Activated naive CD4-positive, alpha-beta T cell treated with anti-CD3 and anti-CD28 coated beads for 36 hours (primary cell): ENCODE results near the gene TH. TPM values are rescaled to one million over a fixed set of nuclear protein-coding genes. Genes with fewer than 3 reads are reported as not detected.

ENCODE experiments used
- CTCF ChIA-PET: fragments of 350-600 bp; sonication (Branson Sonifier 250); formaldehyde crosslinking; loops from one replicate; lab custom pipeline; 2021; ENCODE audit warnings: antibody characterized with exemption; lab: Charles Lee
- DNase-seq: peaks from one replicate; pipeline ENCODE4 v3.0.0-alpha.2; 2020
- H3K27ac Mint-ChIP-seq: one replicate; pipeline ENCODE4 v1.8.0; 2021; ENCODE audit warnings: mild to moderate bottlenecking, mixed read lengths
- H3K27me3 Mint-ChIP-seq: one replicate; pipeline ENCODE4 v1.8.0; 2021; ENCODE audit warnings: low read depth, mixed read lengths
- H3K36me3 Mint-ChIP-seq: one replicate; pipeline ENCODE4 v1.8.0; 2021; ENCODE audit warnings: low read depth, mixed read lengths
- H3K4me1 Mint-ChIP-seq: one replicate; pipeline ENCODE4 v1.8.0; 2021; ENCODE audit warnings: low read depth, mixed read lengths
- H3K4me3 Mint-ChIP-seq: one replicate; pipeline ENCODE4 v1.8.0; 2021; ENCODE audit warnings: mild to moderate bottlenecking, moderate library complexity, mixed read lengths
- H3K9me3 Mint-ChIP-seq: one replicate; pipeline ENCODE4 v1.8.0; 2021; ENCODE audit warnings: mixed read lengths
- intact Hi-C: fragments of 100-400 bp; cut with micrococcal nuclease; formaldehyde crosslinking; loops from one replicate; pipeline ENCODE4 v1.15.1; 2023
- total RNA-seq, 2 experiments: library from RNA; stranded (reverse); gene quantifications; one replicate each; pipeline ENCODE4 v1.2.3, GENCODE V29; 2021

Gene TH
- not detected for total RNA-seq

GRCh38 chr11:2171591-2172003, at the start of gene TH:
TH (minus strand) TSS chr11:2171815; CDS start chr11:2171786, 29 bp downstream.
- intact Hi-C loops = no loop called here

DNA sequence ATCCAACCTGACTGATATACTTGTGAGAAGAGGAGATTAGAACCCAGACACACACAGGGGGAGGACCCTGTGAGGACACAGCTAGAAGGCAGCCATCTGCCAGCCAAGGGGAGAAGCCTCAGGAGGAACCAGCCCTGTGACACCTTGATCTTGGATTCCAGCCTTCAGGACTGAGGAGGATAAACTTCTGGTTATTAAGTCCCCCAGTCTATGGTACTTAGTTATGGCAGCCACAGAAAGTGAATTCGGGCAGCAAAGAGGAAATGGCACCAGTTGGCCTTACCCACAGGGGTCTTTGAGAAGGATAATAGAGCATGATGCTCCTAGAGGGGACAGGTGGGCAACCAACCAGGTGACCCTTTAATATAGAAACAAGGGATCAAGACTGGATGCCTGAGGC, 49.4 kb upstream of the TH start:
- no peak overlapping the region for H3K27ac Mint-ChIP-seq
- H3K27me3 Mint-ChIP-seq = peaks cover 11% of the 10 kb centered on the region

More at GRCh38 chr11:2171591-2172003, at the start of gene TH:
- H3K36me3 Mint-ChIP-seq = no peaks in the 10 kb centered on the region
- H3K9me3 Mint-ChIP-seq = no peaks in the 10 kb centered on the region
- no peaks in the 10 kb centered on the region for H3K4me1 Mint-ChIP-seq
- DNase-seq = no peak
- H3K27me3 Mint-ChIP-seq = no peaks in the 10 kb centered on the region
- CTCF ChIA-PET = no interaction called here
- H3K4me3 Mint-ChIP-seq = no peak within 1 kb of the TSS
- no peak within 1 kb of the TSS for H3K27ac Mint-ChIP-seq

GRCh38 chr11:2220173-2220771, 48.7 kb upstream of the TH start:
- Mint-ChIP-seq H3K9me3 (peaks cover 8% of the 10 kb centered on the region), H3K4me1 (no peaks in the 10 kb centered on the region), H3K27me3 (peaks cover 11% of the 10 kb centered on the region), H3K27ac (no peak overlapping the region), H3K36me3 (peaks cover 2% of the 10 kb centered on the region), H3K4me3 (no peak overlapping the region)
- CTCF ChIA-PET = no interaction called here
- DNase-seq = no peak
- intact Hi-C loops = no loop called here

More for the DNA sequence above, 49.4 kb upstream of the TH start:
- Mint-ChIP-seq H3K4me3 (no peak overlapping the region), H3K36me3 (peaks cover 2% of the 10 kb centered on the region), H3K4me1 (no peaks in the 10 kb centered on the region), H3K9me3 (peaks cover 8% of the 10 kb centered on the region)
- intact Hi-C loops = no loop called here
- DNase-seq = no peak
- CTCF ChIA-PET = no interaction called here

DNA sequence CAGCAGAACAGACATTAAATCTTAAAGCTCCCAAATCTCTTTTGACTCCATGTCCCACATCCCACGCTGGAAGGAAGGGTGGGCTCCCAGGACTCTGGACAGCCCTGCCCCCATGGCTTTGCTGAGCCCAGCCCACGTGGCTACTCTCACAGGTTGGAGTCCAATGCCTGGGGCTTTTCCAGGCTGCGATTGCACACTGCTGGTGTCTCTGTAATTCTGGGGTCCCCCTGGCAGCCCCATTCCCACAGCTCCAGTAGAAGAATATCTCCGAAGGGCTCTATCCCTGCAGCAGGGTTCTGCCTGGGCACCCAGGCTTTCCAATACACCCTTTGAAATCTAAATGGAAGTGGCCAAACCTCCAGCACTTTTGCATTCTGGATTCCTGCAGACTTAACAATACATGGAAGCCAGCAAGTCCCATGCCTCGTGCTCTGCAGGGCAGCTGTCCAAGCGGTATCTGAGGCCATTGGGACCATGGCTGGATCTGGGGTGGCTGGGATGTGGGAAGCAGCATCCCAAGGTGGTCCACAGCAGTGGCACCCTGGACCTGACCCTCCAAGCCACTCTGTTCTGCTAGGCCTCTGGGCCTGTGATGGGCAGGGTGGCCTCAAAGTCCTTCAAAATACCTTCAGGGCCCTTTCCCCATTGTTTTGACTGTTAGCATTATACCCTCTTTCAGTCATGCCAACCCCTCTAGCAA, 47.9 kb upstream of the TH start:
- intact Hi-C loops = no loop called here
- Mint-ChIP-seq H3K27ac (no peak overlapping the region), H3K4me1 (no peaks in the 10 kb centered on the region), H3K4me3 (no peak overlapping the region), H3K27me3 (peaks cover 9% of the 10 kb centered on the region), H3K36me3 (peaks cover 2% of the 10 kb centered on the region), H3K9me3 (peaks cover 8% of the 10 kb centered on the region)
- CTCF ChIA-PET = no interaction called here
- no peak for DNase-seq

- no peaks in the 10 kb centered on the region for H3K36me3 Mint-ChIP-seq
- H3K27ac Mint-ChIP-seq = no peak overlapping the region
- intact Hi-C loops = no loop called here
- peaks cover under 1% of the 10 kb centered on the region for H3K9me3 Mint-ChIP-seq
- H3K4me1 Mint-ChIP-seq = peaks cover 8% of the 10 kb centered on the region
- CTCF ChIA-PET = interaction anchor here (0.9 kb wide), 1 partner anchor 87 kb away, joined by 3 read pairs; no protein-coding TSS in a partner anchor
- no peak for DNase-seq
- H3K4me3 Mint-ChIP-seq = no peak overlapping the region
- peaks cover 9% of the 10 kb centered on the region for H3K27me3 Mint-ChIP-seq
Measured at GRCh38 chr11:2218031-2218633, 46.5 kb upstream of the TH start.

- intact Hi-C loops = no loop called here
- Mint-ChIP-seq H3K27me3 (peaks cover 9% of the 10 kb centered on the region), H3K4me1 (peaks cover 10% of the 10 kb centered on the region), H3K27ac (no peak overlapping the region), H3K9me3 (no peaks in the 10 kb centered on the region), H3K4me3 (no peak overlapping the region), H3K36me3 (no peaks in the 10 kb centered on the region)
- CTCF ChIA-PET = interaction anchor here (0.9 kb wide), 1 partner anchor 87 kb away, joined by 3 read pairs; no protein-coding TSS in a partner anchor
- no peak for DNase-seq
Measured at GRCh38 chr11:2217211-2218030, 45.8 kb upstream of the TH start.

DNA sequence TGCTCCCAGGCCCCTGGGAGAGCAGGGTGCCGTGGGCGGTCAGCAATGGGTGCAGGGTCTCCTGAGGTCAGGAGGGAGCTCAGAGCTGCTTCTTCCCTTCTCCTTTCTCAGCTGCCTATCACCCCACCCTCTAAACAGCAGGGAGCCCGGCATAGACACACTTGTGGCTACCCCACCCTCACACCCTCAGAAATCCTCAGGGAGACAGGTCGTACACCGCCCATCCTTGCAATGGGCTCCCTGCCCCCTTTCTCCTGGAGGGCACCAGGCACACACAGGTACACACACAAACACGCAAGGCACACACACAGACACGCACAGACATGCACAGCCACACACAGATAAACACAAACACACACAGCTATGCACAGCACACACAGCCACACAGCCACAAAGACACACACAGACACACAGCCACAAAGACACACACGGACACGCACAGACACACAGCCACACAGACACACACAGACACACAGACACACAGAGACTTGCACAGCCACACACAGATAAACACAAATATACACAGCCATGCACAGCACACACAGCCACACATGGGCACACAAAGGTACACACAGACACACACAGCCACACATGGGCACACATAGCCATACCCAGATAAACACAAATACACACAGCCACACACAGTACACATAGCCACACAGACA, 44.9 kb upstream of the TH start:
- Mint-ChIP-seq H3K36me3 (no peaks in the 10 kb centered on the region), H3K27ac (no peak overlapping the region), H3K9me3 (no peaks in the 10 kb centered on the region), H3K4me3 (no peak overlapping the region), H3K27me3 (peaks cover 6% of the 10 kb centered on the region), H3K4me1 (peaks cover 10% of the 10 kb centered on the region)
- DNase-seq = no peak
- intact Hi-C loops = no loop called here
- CTCF ChIA-PET = no interaction called here

DNA sequence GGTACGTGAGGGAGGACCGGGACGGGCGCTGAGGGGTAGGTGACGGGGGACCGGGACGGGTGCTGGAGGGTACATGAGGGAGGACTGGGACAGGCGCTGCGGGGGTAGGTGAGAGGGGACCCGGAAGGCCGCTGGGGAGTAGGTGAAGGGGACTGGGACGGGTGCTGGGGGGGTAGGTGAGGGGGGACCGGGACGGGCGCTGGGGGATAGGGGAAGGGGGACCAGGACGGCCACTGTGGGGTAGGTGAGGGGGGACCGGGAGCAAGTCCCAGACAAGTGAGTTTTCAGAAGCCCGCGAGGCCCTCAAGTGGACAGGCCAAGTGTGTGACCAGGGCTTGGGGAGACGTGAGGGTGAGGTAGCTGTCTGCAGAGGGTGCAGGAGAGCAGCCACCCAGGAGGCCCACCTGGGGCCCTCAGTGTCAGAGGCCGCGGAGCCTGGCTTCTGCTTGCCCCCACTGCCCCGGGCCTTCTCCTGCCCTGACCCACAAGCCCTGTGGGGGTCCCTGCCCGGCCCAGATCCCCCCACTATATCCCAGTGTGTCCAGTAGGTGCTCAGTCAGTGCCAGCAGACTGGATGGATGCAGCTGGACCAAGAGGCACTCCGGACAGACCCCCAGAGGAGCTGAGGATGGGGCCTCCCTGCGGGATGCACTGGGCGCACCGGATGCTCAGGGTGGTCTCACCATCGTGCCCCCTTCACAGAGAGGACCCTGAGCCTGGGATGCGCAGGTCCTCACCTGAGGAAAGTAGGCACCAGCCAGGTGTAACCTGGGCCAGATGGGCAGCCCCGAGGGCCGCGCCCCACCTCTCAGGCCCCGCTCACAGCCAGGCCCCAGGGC, 44.2 kb upstream of the TH start:
- no peaks in the 10 kb centered on the region for H3K9me3 Mint-ChIP-seq
- CTCF ChIA-PET = no interaction called here
- intact Hi-C loops = no loop called here
- H3K27me3 Mint-ChIP-seq = peaks cover 3% of the 10 kb centered on the region
- H3K36me3 Mint-ChIP-seq = no peaks in the 10 kb centered on the region
- H3K4me3 Mint-ChIP-seq = no peak overlapping the region
- H3K27ac Mint-ChIP-seq = no peak overlapping the region
- DNase-seq = no peak
- peaks cover 10% of the 10 kb centered on the region for H3K4me1 Mint-ChIP-seq

DNA sequence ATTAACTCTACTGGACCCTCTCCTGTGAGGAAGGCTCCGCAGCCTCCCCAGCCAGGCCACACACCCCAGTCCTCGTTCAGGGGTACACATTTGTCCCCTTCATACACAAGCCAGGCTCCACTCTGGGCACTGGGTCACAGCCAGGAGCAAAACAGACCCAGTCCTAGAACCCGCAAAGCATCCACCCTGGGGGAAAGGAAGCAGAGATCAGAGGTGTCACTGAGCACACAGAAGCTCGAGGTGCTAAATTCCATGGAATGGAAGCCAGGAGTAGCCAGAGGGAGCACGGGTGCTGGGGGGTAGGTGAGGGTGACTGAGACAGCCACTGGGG, 43.6 kb upstream of the TH start:
- Mint-ChIP-seq H3K27me3 (no peaks in the 10 kb centered on the region), H3K27ac (no peak overlapping the region), H3K36me3 (no peaks in the 10 kb centered on the region), H3K4me3 (no peak overlapping the region), H3K4me1 (peaks cover 10% of the 10 kb centered on the region), H3K9me3 (no peaks in the 10 kb centered on the region)
- intact Hi-C loops = no loop called here
- DNase-seq = no peak
- CTCF ChIA-PET = no interaction called here

DNA sequence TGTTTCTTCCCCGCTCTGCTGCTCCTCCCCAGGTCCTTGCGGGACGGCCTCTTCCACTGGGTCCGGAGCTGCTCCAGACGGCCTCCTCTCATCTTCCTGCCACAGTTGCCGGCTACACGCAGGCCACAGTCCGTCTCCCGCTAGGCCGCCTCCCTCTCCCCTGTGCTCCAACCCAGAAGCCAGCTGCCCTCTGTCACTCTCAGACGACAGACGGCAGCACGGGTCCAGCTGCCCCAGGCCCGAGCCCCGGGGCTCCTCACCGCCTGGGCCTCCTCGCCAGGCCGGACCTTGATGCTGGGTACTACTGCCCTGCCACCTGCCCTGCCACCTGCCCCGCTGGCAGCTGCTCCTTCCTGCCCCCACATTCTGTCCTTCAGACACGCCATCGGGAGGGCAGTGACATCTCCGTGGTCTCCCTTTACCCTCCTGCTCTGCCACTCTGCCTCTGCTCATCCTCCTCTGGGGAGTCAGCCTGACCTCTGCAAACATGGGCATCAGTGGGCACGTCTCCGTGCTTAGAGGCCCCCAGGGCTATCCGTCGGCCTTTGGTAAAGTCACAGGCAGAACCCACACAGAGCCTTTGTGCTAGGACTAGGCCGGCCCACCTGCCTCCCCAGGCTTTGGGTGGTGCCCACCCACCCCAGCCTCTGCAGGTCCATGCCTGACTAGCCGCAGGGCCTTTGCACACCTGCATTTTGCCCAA, 43.1 kb upstream of the TH start:
- intact Hi-C loops = no loop called here
- no peak overlapping the region for H3K27ac Mint-ChIP-seq
- no peaks in the 10 kb centered on the region for H3K27me3 Mint-ChIP-seq
- no peak for DNase-seq
- CTCF ChIA-PET = interaction anchor here (1.9 kb wide), 1 partner anchor 17 kb away, joined by 4 read pairs; no protein-coding TSS in a partner anchor
- H3K36me3 Mint-ChIP-seq = no peaks in the 10 kb centered on the region
- H3K4me1 Mint-ChIP-seq = peaks cover 10% of the 10 kb centered on the region
- H3K9me3 Mint-ChIP-seq = no peaks in the 10 kb centered on the region
- H3K4me3 Mint-ChIP-seq = no peak overlapping the region
